Hepatocyte (in vitro differentiated cells): ENCODE data around the gene NAA15. TPM values are rescaled to one million over a fixed set of nuclear protein-coding genes. Genes with fewer than 3 reads are reported as not detected.

Experiments used
- DNase-seq: peaks from one replicate; pipeline ENCODE4 v3.0.0-alpha.2; 2016; ENCODE audit warnings: low spot score
- H2AFZ ChIP-seq: fragments of 200-600 bp; sonication (generic); 2 replicates; pipeline ENCODE4 v1.6.0; 2016; ENCODE audit warnings: antibody characterized with exemption, mild to moderate bottlenecking
- H3K27ac ChIP-seq: fragments of 200-600 bp; sonication (generic); 2 replicates; pipeline ENCODE4 v1.5.1; 2016; ENCODE audit warnings: mild to moderate bottlenecking
- H3K27me3 ChIP-seq: fragments of 200-600 bp; sonication (generic); 2 replicates; pipeline ENCODE4 v1.6.1; 2016
- H3K36me3 ChIP-seq: fragments of 200-600 bp; sonication (generic); replicated peaks from 2 replicates; pipeline ENCODE4 v1.5.1; 2016; ENCODE audit warnings: low read depth; ENCODE audit not compliant: insufficient read depth
- H3K4me1 ChIP-seq: fragments of 200-600 bp; sonication (generic); 2 replicates; pipeline ENCODE4 v1.5.1; 2016; ENCODE audit warnings: mild to moderate bottlenecking, moderate library complexity; ENCODE audit not compliant: insufficient read depth
- H3K4me2 ChIP-seq: fragments of 200-600 bp; sonication (generic); 2 replicates; pipeline ENCODE4 v1.6.0; 2016
- H3K4me3 ChIP-seq: fragments of 200-600 bp; sonication (generic); 2 replicates; pipeline ENCODE4 v1.5.1; 2016; ENCODE audit warnings: mild to moderate bottlenecking
- H3K79me2 ChIP-seq: fragments of 200-600 bp; sonication (generic); 2 replicates; pipeline ENCODE4 v1.6.0; 2017; ENCODE audit warnings: mild to moderate bottlenecking
- H3K9me2 ChIP-seq: fragments of 200-600 bp; sonication (generic); replicated peaks from 2 replicates; pipeline ENCODE4 v1.6.0; 2017; ENCODE audit warnings: mild to moderate bottlenecking; ENCODE audit not compliant: insufficient read depth
- H3K9me3 ChIP-seq: fragments of 200-600 bp; sonication (generic); 2 replicates; pipeline ENCODE4 v1.5.1; 2016; ENCODE audit warnings: low read depth, mild to moderate bottlenecking
- H4K20me1 ChIP-seq: fragments of 200-600 bp; sonication (generic); 2 replicates; pipeline ENCODE4 v1.6.0; 2016; ENCODE audit warnings: mild to moderate bottlenecking; ENCODE audit not compliant: insufficient read depth, poor library complexity, severe bottlenecking
- EZH2 ChIP-seq: fragments of 200-600 bp; sonication (generic); IDR thresholded peaks from 2 replicates; pipeline ENCODE4 v1.6.1; 2016; ENCODE audit warnings: antibody characterized with exemption, mild to moderate bottlenecking, borderline replicate concordance
- EZH2phosphoT487 ChIP-seq: fragments of 200-600 bp; sonication (generic); IDR thresholded peaks from one replicate; pipeline ENCODE4 v1.6.1; 2018; ENCODE audit warnings: antibody characterized with exemption, mild to moderate bottlenecking, low read depth, moderate library complexity; ENCODE audit not compliant: unreplicated experiment, severe bottlenecking
- WGBS: methylation state at CpG from one replicate; pipeline ENCODE4 v1.1.6; 2016; ENCODE audit warnings: low lambda C conversion rate; ENCODE audit errors: missing lambda C conversion rate; 5-methylcytosine and 5-hydroxymethylcytosine counted together
- polyA plus RNA-seq: library from polyadenylated mRNA; unstranded; fragments of >200 nt; fragmentation: Nextera tagmentation; extraction: Ambion mirVana; gene quantifications from 2 replicates; pipeline ENCODE4 v1.2.1, GENCODE V29; 2016
- small RNA-seq: library from RNA; depleted of rRNA; stranded (forward); fragments of <200 nt; gene quantifications from one replicate; pipeline ENCODE3, GENCODE V24; 2014
- total RNA-seq: library from RNA; depleted of rRNA; stranded (reverse); fragments of >200 nt; gene quantifications from 2 replicates; pipeline ENCODE4 v1.2.3, GENCODE V29; 2014
- TF ChIP-seq, protein P1 (sequence below): fragments of 200-600 bp; sonication (generic); IDR thresholded peaks from 2 replicates; pipeline ENCODE4 v1.5.1; 2016; ENCODE audit warnings: antibody characterized with exemption, mild to moderate bottlenecking; ENCODE audit not compliant: poor library complexity

Gene NAA15
- total and polyA plus RNA-seq, 2 experiments from 2014 or later, result 15.3 to 29.6 TPM

- no peak for DNase-seq
- 87% methylated on average over 2 of the region's 2 CpGs for WGBS
- Histone ChIP-seq H3K36me3 (no peaks in the 10 kb centered on the region), H3K79me2 (peaks cover 79% of the 10 kb centered on the region), H3K4me1 (no peaks in the 10 kb centered on the region), H4K20me1 (no peaks in the 10 kb centered on the region), H3K27ac (no peak overlapping the region), H3K9me3 (no peaks in the 10 kb centered on the region), H3K9me2 (no peaks in the 10 kb centered on the region), H3K27me3 (no peaks in the 10 kb centered on the region), H3K4me2 (no peak overlapping the region), H2AFZ (no peak overlapping the region), H3K4me3 (no peak overlapping the region)
- TF ChIP-seq EZH2phosphoT487, result no peak
- no peak for TF ChIP-seq EZH2
- TF ChIP-seq, protein P1, sequence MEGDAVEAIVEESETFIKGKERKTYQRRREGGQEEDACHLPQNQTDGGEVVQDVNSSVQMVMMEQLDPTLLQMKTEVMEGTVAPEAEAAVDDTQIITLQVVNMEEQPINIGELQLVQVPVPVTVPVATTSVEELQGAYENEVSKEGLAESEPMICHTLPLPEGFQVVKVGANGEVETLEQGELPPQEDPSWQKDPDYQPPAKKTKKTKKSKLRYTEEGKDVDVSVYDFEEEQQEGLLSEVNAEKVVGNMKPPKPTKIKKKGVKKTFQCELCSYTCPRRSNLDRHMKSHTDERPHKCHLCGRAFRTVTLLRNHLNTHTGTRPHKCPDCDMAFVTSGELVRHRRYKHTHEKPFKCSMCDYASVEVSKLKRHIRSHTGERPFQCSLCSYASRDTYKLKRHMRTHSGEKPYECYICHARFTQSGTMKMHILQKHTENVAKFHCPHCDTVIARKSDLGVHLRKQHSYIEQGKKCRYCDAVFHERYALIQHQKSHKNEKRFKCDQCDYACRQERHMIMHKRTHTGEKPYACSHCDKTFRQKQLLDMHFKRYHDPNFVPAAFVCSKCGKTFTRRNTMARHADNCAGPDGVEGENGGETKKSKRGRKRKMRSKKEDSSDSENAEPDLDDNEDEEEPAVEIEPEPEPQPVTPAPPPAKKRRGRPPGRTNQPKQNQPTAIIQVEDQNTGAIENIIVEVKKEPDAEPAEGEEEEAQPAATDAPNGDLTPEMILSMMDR, result no peak
Measured at GRCh38 chr4:139469216-139469615, 167.9 kb downstream of the NAA15 start.

Small RNAs within 50 kb of the gene (small RNA-seq; reads per million reads assigned to genes)
- gene RF01225 (not detected), gene RNU6-1074P (not detected), gene RNU6-1214P (not detected)

Other genes with a start within 250 kb of the NAA15 start
- 42.5 and 46.9 TPM in 2 replicates for gene ELF2, start 124.3 kb upstream of the NAA15 start, total RNA-seq
- gene ELF2, start 124.3 kb upstream of the NAA15 start, polyA plus RNA-seq, result 23.8 and 33.1 TPM in 2 replicates
- gene MGARP, start 21.3 kb upstream of the NAA15 start, total RNA-seq, result 0.90 and 2.0 TPM in 2 replicates
- gene MGARP, start 21.3 kb upstream of the NAA15 start, polyA plus RNA-seq, result 2.9 and 4.3 TPM in 2 replicates
- 62.1 and 77.7 TPM in 2 replicates for gene NDUFC1, start 972 bp downstream of the NAA15 start, total RNA-seq
- 160 and 198 TPM in 2 replicates for gene NDUFC1, start 972 bp downstream of the NAA15 start, polyA plus RNA-seq
- 13.5 and 16.2 TPM in 2 replicates for gene RAB33B, start 152.6 kb downstream of the NAA15 start, total RNA-seq
- 4.5 and 6.9 TPM in 2 replicates for gene RAB33B, start 152.6 kb downstream of the NAA15 start, polyA plus RNA-seq